ENCODE data around the gene GRAMD2B.

Gene GRAMD2B

GRCh38 chr5:126534553-126534952, 111.3 kb downstream of the GRAMD2B start:
- Histone ChIP-seq H3K36me3 (ENCODE audit: insufficient read depth, low read length) (no peaks in the 10 kb centered on the region), H3K4me2 (ENCODE audit: low read length) (no peak overlapping the region), H3K9ac (ENCODE audit: low read length) (no peak overlapping the region), H3K79me2 (ENCODE audit: insufficient read depth, low read length) (no peaks in the 10 kb centered on the region), H3K9me3 (ENCODE audit: low read length) (no peaks in the 10 kb centered on the region), H3K27ac (ENCODE audit: low read depth, low read length, poor library complexity, severe bottlenecking) (no peak overlapping the region), H3F3A (ENCODE audit: insufficient read depth, low read length) (no peaks in the 10 kb centered on the region), H2AFZ (ENCODE audit: low read length) (no peak overlapping the region), H3K9me2 (ENCODE audit: low read depth, low read length) (no peaks in the 10 kb centered on the region), H3K4me3 (ENCODE audit: low read depth, low read length, poor library complexity, severe bottlenecking) (no peak overlapping the region), H3K27me3 (ENCODE audit: insufficient read depth, low read length) (no peaks in the 10 kb centered on the region), H4K20me1 (ENCODE audit: insufficient read depth, low read length) (no peaks in the 10 kb centered on the region), H3K4me1 (ENCODE audit: insufficient read depth, low read length, severe bottlenecking) (no peaks in the 10 kb centered on the region)
- TF ChIP-seq EZH2 (IDR thresholded peaks at IDR 0.05; ENCODE audit: borderline replicate concordance, low read length) (no peak), CTCF (IDR thresholded peaks at IDR 0.05; ENCODE audit: low read length) (no peak)

GRCh38 chr5:126535856-126536545, 112.8 kb downstream of the GRAMD2B start:
- Histone ChIP-seq H3K4me2 (ENCODE audit: low read length) (no peak overlapping the region), H3K4me1 (ENCODE audit: insufficient read depth, low read length, severe bottlenecking) (no peaks in the 10 kb centered on the region), H3F3A (ENCODE audit: insufficient read depth, low read length) (no peaks in the 10 kb centered on the region), H3K36me3 (ENCODE audit: insufficient read depth, low read length) (no peaks in the 10 kb centered on the region), H3K9me3 (ENCODE audit: low read length) (no peaks in the 10 kb centered on the region), H3K4me3 (ENCODE audit: low read depth, low read length, poor library complexity, severe bottlenecking) (no peak overlapping the region), H3K9me2 (ENCODE audit: low read depth, low read length) (no peaks in the 10 kb centered on the region), H3K79me2 (ENCODE audit: insufficient read depth, low read length) (no peaks in the 10 kb centered on the region), H3K27ac (ENCODE audit: low read depth, low read length, poor library complexity, severe bottlenecking) (no peak overlapping the region), H3K9ac (ENCODE audit: low read length) (no peak overlapping the region), H2AFZ (ENCODE audit: low read length) (no peak overlapping the region), H4K20me1 (ENCODE audit: insufficient read depth, low read length) (no peaks in the 10 kb centered on the region), H3K27me3 (ENCODE audit: insufficient read depth, low read length) (no peaks in the 10 kb centered on the region)
- TF ChIP-seq CTCF (IDR thresholded peaks at IDR 0.05; ENCODE audit: low read length): no peak
- TF ChIP-seq EZH2 (IDR thresholded peaks at IDR 0.05; ENCODE audit: borderline replicate concordance, low read length): no peak

- H3K36me3 ChIP-seq (ENCODE audit: insufficient read depth, low read length): no peaks in the 10 kb centered on the region
- no peak overlapping the region for H3K4me3 ChIP-seq (ENCODE audit: low read depth, low read length, poor library complexity, severe bottlenecking)
- H3K4me2 ChIP-seq (ENCODE audit: low read length): no peak overlapping the region
- TF ChIP-seq EZH2 (IDR thresholded peaks at IDR 0.05; ENCODE audit: borderline replicate concordance, low read length) (no peak), CTCF (IDR thresholded peaks at IDR 0.05; ENCODE audit: low read length) (no peak)
- H3K4me1 ChIP-seq (ENCODE audit: insufficient read depth, low read length, severe bottlenecking): no peaks in the 10 kb centered on the region
- H3K9ac ChIP-seq (ENCODE audit: low read length): no peak overlapping the region
- no peak overlapping the region for H3K27ac ChIP-seq (ENCODE audit: low read depth, low read length, poor library complexity, severe bottlenecking)
- no peaks in the 10 kb centered on the region for H3K9me2 ChIP-seq (ENCODE audit: low read depth, low read length)
- H3K9me3 ChIP-seq (ENCODE audit: low read length): no peaks in the 10 kb centered on the region
- no peaks in the 10 kb centered on the region for H3K27me3 ChIP-seq (ENCODE audit: insufficient read depth, low read length)
- no peak overlapping the region for H2AFZ ChIP-seq (ENCODE audit: low read length)
- no peaks in the 10 kb centered on the region for H4K20me1 ChIP-seq (ENCODE audit: insufficient read depth, low read length)
- H3K79me2 ChIP-seq (ENCODE audit: insufficient read depth, low read length): no peaks in the 10 kb centered on the region
- no peaks in the 10 kb centered on the region for H3F3A ChIP-seq (ENCODE audit: insufficient read depth, low read length)
Measured at GRCh38 chr5:126536874-126537273, 113.7 kb downstream of the GRAMD2B start.
